Measurements from ENCODE around the gene KCNE1.
"Not testable (repeated sequence)": the region's sequence is repeated elsewhere in the genome, so short reads cannot be mapped to it uniquely, and the experiment has no call there.

Gene KCNE1

GRCh38 chr21:34458266-34458665 is 53.7 kb downstream of the KCNE1 start:
- H3K4me2 ChIP-seq (ENCODE audit: low read depth, low read length); H3K9ac ChIP-seq (ENCODE audit: low read length); H3K27me3 ChIP-seq (replicated peaks; ENCODE audit: insufficient read depth, low read length); H3K79me2 ChIP-seq (ENCODE audit: low read length); H2AFZ ChIP-seq (ENCODE audit: low read length); H3K36me3 ChIP-seq (replicated peaks; ENCODE audit: insufficient read depth, low read length); H4K20me1 ChIP-seq (ENCODE audit: insufficient read depth, low read length); H3F3A ChIP-seq (ENCODE audit: insufficient read depth, low read length); H3K9me2 ChIP-seq (replicated peaks; ENCODE audit: insufficient read depth, low read length); H3K9me3 ChIP-seq (replicated peaks; ENCODE audit: insufficient read depth, low read length); DNase-seq; H3K27ac ChIP-seq (ENCODE audit: low read length); H3K4me3 ChIP-seq (ENCODE audit: low read length); H3K4me1 ChIP-seq (ENCODE audit: low read length): not testable (repeated sequence)

GRCh38 chr21:34456180-34456579 is 55.8 kb downstream of the KCNE1 start:
- H3K79me2 ChIP-seq (ENCODE audit: low read length); H3K9me3 ChIP-seq (replicated peaks; ENCODE audit: insufficient read depth, low read length); H3F3A ChIP-seq (ENCODE audit: insufficient read depth, low read length); H3K4me3 ChIP-seq (ENCODE audit: low read length); H4K20me1 ChIP-seq (ENCODE audit: insufficient read depth, low read length); H3K9me2 ChIP-seq (replicated peaks; ENCODE audit: insufficient read depth, low read length); H3K27ac ChIP-seq (ENCODE audit: low read length); H3K27me3 ChIP-seq (replicated peaks; ENCODE audit: insufficient read depth, low read length); DNase-seq; H3K4me1 ChIP-seq (ENCODE audit: low read length); H3K4me2 ChIP-seq (ENCODE audit: low read depth, low read length); H3K9ac ChIP-seq (ENCODE audit: low read length); H2AFZ ChIP-seq (ENCODE audit: low read length); H3K36me3 ChIP-seq (replicated peaks; ENCODE audit: insufficient read depth, low read length): not testable (repeated sequence)

DNA sequence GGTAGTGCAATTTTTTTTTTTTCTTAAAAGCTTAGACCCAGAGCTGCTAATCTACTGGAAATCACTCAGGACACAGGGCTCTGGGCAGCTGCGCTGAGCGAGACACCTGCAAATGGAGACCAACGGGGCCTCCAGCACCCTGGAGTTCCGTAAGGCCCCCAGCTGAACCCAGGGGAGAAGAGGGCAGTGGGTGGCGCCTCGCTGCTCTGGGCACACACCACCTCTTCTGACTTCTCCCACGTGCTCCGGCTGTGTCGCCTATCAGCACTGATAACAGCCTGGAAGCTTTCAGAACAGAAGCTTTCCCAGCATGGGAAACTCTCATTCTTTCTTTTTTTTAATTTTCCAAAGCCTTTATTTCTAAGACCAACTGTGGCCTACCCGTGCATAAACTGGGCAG is 56.4 kb downstream of the KCNE1 start:
- not testable (repeated sequence) for H4K20me1 ChIP-seq (ENCODE audit: insufficient read depth, low read length); DNase-seq; H3K9me2 ChIP-seq (replicated peaks; ENCODE audit: insufficient read depth, low read length); H3K27me3 ChIP-seq (replicated peaks; ENCODE audit: insufficient read depth, low read length); H3F3A ChIP-seq (ENCODE audit: insufficient read depth, low read length); H3K9me3 ChIP-seq (replicated peaks; ENCODE audit: insufficient read depth, low read length); H3K36me3 ChIP-seq (replicated peaks; ENCODE audit: insufficient read depth, low read length); H3K9ac ChIP-seq (ENCODE audit: low read length); H3K27ac ChIP-seq (ENCODE audit: low read length); H3K4me1 ChIP-seq (ENCODE audit: low read length); H2AFZ ChIP-seq (ENCODE audit: low read length); H3K4me3 ChIP-seq (ENCODE audit: low read length); H3K79me2 ChIP-seq (ENCODE audit: low read length); H3K4me2 ChIP-seq (ENCODE audit: low read depth, low read length)

DNA sequence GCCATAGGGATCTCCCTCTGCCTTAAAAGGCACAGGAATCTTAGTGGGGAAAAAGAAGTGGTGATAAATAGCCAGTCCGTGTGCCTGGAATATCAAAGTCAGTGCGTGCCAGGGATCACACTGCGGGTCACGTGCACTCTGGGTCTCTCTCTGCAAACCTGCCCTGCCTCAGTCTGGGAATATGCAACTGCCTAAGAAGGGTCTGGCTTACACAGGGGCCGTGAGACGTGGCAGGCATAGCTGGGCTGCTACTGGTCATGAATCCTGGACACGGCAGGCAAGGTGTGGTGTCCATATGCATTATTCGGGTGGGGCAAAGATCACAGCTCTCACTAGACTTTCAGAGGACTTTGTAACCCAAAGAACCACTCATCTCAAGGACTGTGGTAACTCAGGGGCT is 65.0 kb downstream of the KCNE1 start:
- DNase-seq; H3K36me3 ChIP-seq (replicated peaks; ENCODE audit: insufficient read depth, low read length); H4K20me1 ChIP-seq (ENCODE audit: insufficient read depth, low read length); H3K9me2 ChIP-seq (replicated peaks; ENCODE audit: insufficient read depth, low read length); H3K9ac ChIP-seq (ENCODE audit: low read length); H3K4me1 ChIP-seq (ENCODE audit: low read length); H3K4me3 ChIP-seq (ENCODE audit: low read length); H2AFZ ChIP-seq (ENCODE audit: low read length); H3K4me2 ChIP-seq (ENCODE audit: low read depth, low read length); H3F3A ChIP-seq (ENCODE audit: insufficient read depth, low read length); H3K79me2 ChIP-seq (ENCODE audit: low read length); H3K9me3 ChIP-seq (replicated peaks; ENCODE audit: insufficient read depth, low read length); H3K27me3 ChIP-seq (replicated peaks; ENCODE audit: insufficient read depth, low read length); H3K27ac ChIP-seq (ENCODE audit: low read length): not testable (repeated sequence)

- not testable (repeated sequence) for H3K9ac ChIP-seq (ENCODE audit: low read length); H3K4me1 ChIP-seq (ENCODE audit: low read length); H3K9me2 ChIP-seq (replicated peaks; ENCODE audit: insufficient read depth, low read length); H3K27me3 ChIP-seq (replicated peaks; ENCODE audit: insufficient read depth, low read length); H3K9me3 ChIP-seq (replicated peaks; ENCODE audit: insufficient read depth, low read length); H2AFZ ChIP-seq (ENCODE audit: low read length); H3K79me2 ChIP-seq (ENCODE audit: low read length); H3K4me2 ChIP-seq (ENCODE audit: low read depth, low read length); DNase-seq; H3K36me3 ChIP-seq (replicated peaks; ENCODE audit: insufficient read depth, low read length); H3F3A ChIP-seq (ENCODE audit: insufficient read depth, low read length); H3K4me3 ChIP-seq (ENCODE audit: low read length); H4K20me1 ChIP-seq (ENCODE audit: insufficient read depth, low read length); H3K27ac ChIP-seq (ENCODE audit: low read length)
Measured at GRCh38 chr21:34443486-34443885, 68.5 kb downstream of the KCNE1 start.

DNA sequence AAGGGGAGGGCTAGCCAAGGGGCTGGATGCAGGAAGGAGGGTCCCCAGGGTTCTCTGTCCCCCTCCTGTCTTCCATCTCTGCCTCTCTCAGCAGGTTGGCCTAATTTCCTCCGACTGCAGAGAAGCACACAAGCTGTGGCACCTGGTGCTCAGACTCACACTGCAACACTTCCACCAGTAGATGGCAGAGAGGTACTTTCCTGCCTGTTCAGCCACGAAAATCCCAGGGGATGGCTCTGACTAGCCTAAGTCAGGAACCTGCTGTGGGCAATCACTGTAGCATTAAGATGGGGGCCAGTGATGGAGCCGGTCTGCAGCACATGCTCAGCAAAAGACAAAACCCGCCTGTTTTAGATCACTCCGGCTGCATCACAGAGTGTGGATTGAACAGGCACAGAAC is 82.3 kb downstream of the KCNE1 start:
- not testable (repeated sequence) for H3K4me3 ChIP-seq (ENCODE audit: low read length); H3K9ac ChIP-seq (ENCODE audit: low read length); H3K9me2 ChIP-seq (replicated peaks; ENCODE audit: insufficient read depth, low read length); H3K79me2 ChIP-seq (ENCODE audit: low read length); H3K4me1 ChIP-seq (ENCODE audit: low read length); H3K9me3 ChIP-seq (replicated peaks; ENCODE audit: insufficient read depth, low read length); DNase-seq; H2AFZ ChIP-seq (ENCODE audit: low read length); H4K20me1 ChIP-seq (ENCODE audit: insufficient read depth, low read length); H3K4me2 ChIP-seq (ENCODE audit: low read depth, low read length); H3K36me3 ChIP-seq (replicated peaks; ENCODE audit: insufficient read depth, low read length); H3K27me3 ChIP-seq (replicated peaks; ENCODE audit: insufficient read depth, low read length); H3K27ac ChIP-seq (ENCODE audit: low read length); H3F3A ChIP-seq (ENCODE audit: insufficient read depth, low read length)

DNA sequence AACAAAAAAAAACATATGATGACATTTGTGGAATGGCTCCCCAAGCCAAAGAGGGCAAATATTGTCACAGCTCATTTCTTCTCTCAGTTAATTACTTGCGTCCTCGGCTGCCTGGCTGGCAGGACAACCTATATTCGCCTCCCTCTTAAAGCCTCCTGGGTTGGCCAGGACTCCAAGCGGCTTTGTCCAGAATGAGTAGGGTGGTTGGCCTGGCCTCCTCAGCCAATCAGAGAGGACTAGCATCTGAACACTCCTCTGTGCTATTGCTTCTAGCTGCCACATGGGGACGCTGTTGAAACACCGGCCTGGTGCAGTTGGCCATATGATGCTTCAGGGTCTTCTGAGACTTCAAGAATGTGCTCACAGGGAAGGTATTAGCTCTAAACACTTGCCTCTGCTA is 83.6 kb downstream of the KCNE1 start:
- H3K9me3 ChIP-seq (replicated peaks; ENCODE audit: insufficient read depth, low read length); H3K4me2 ChIP-seq (ENCODE audit: low read depth, low read length); DNase-seq; H3K4me3 ChIP-seq (ENCODE audit: low read length); H3K36me3 ChIP-seq (replicated peaks; ENCODE audit: insufficient read depth, low read length); H3K9ac ChIP-seq (ENCODE audit: low read length); H3K9me2 ChIP-seq (replicated peaks; ENCODE audit: insufficient read depth, low read length); H3K79me2 ChIP-seq (ENCODE audit: low read length); H3F3A ChIP-seq (ENCODE audit: insufficient read depth, low read length); H2AFZ ChIP-seq (ENCODE audit: low read length); H3K27ac ChIP-seq (ENCODE audit: low read length); H3K4me1 ChIP-seq (ENCODE audit: low read length); H3K27me3 ChIP-seq (replicated peaks; ENCODE audit: insufficient read depth, low read length); H4K20me1 ChIP-seq (ENCODE audit: insufficient read depth, low read length): not testable (repeated sequence)

GRCh38 chr21:34427339-34427738 is 84.7 kb downstream of the KCNE1 start:
- H3K27ac ChIP-seq (ENCODE audit: low read length); H3K4me2 ChIP-seq (ENCODE audit: low read depth, low read length); H3F3A ChIP-seq (ENCODE audit: insufficient read depth, low read length); H2AFZ ChIP-seq (ENCODE audit: low read length); H3K4me3 ChIP-seq (ENCODE audit: low read length); H3K27me3 ChIP-seq (replicated peaks; ENCODE audit: insufficient read depth, low read length); H3K4me1 ChIP-seq (ENCODE audit: low read length); H3K79me2 ChIP-seq (ENCODE audit: low read length); H3K9me2 ChIP-seq (replicated peaks; ENCODE audit: insufficient read depth, low read length); H3K9ac ChIP-seq (ENCODE audit: low read length); H3K36me3 ChIP-seq (replicated peaks; ENCODE audit: insufficient read depth, low read length); H3K9me3 ChIP-seq (replicated peaks; ENCODE audit: insufficient read depth, low read length); DNase-seq; H4K20me1 ChIP-seq (ENCODE audit: insufficient read depth, low read length): not testable (repeated sequence)

All from MM.1S (cell line).